SK-N-SH (cell line): ENCODE data around the gene THSD7A.

Experiments used
- EP300 ChIP-seq, 2 experiments: IDR thresholded peaks; 2 replicates each; pipeline versions ENCODE4 v1.4.0 to v1.6.1; 2012; ENCODE audit warnings: borderline replicate concordance in 1 of 2, low read depth in 1 of 2, low read length in 1 of 2
- EZH2phosphoT487 ChIP-seq: fragments of 200-600 bp; sonication (generic); IDR thresholded peaks from 2 replicates; pipeline ENCODE4 v1.6.1; 2017; ENCODE audit warnings: low read depth, mixed run types, mild to moderate bottlenecking, antibody characterized with exemption, moderate library complexity, borderline replicate concordance
- JUND ChIP-seq: IDR thresholded peaks from 2 replicates; pipeline ENCODE4 v1.4.0; 2012
- POLR2AphosphoS5 ChIP-seq: IDR thresholded peaks from 2 replicates; pipeline ENCODE4 v1.6.1; 2012; ENCODE audit warnings: low read depth, low read length
- RCOR1 ChIP-seq: fragments of 150-350 bp; IDR thresholded peaks from 2 replicates; pipeline ENCODE4 v1.6.1; 2017; ENCODE audit warnings: antibody characterized with exemption, low read length
- RFX5 ChIP-seq: IDR thresholded peaks from 2 replicates; pipeline ENCODE4 v1.6.1; 2012; ENCODE audit warnings: mild to moderate bottlenecking, improper control_type of control experiment, low read length
- SIN3A ChIP-seq: IDR thresholded peaks from 2 replicates; pipeline ENCODE4 v1.6.1; 2012; ENCODE audit warnings: low read depth, mild to moderate bottlenecking, low read length, moderate library complexity, borderline replicate concordance
- TF ChIP-seq, protein P1 (sequence below): fragments of 200-600 bp; sonication (generic); IDR thresholded peaks from 2 replicates; pipeline ENCODE4 v1.6.1; 2017; ENCODE audit warnings: antibody characterized with exemption, mild to moderate bottlenecking, moderate library complexity
- TF ChIP-seq, protein P2 (sequence below): IDR thresholded peaks from 2 replicates; pipeline ENCODE4 v1.4.0; 2012; ENCODE audit warnings: low read depth, borderline replicate concordance
- TF ChIP-seq, protein P3 (sequence below): fragments of 150-350 bp; IDR thresholded peaks from 2 replicates; pipeline ENCODE4 v1.6.1; 2017; ENCODE audit warnings: antibody characterized with exemption, low read length, low read depth, borderline replicate concordance

DNA sequence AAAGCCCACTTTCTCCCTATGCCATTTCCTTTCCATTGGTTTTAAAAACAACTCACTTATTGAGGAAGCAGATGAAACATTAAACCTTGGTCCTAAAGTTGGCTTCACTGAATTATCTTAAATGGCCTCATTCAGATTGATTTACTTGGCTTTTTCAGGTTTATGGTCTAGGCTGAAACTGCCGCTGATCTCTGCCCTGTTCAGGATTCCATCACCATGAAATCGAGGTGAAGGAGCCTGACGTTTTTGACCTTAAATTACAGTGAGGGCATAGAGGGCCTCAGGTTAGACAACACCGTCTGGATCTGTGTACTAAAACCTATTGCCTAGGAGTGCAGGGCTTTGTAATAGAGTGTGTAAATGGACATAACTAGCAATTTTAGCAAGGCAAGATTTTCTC, 383.7 kb downstream of the THSD7A start:
- no peak for TF ChIP-seq RFX5
- TF ChIP-seq, protein P1, sequence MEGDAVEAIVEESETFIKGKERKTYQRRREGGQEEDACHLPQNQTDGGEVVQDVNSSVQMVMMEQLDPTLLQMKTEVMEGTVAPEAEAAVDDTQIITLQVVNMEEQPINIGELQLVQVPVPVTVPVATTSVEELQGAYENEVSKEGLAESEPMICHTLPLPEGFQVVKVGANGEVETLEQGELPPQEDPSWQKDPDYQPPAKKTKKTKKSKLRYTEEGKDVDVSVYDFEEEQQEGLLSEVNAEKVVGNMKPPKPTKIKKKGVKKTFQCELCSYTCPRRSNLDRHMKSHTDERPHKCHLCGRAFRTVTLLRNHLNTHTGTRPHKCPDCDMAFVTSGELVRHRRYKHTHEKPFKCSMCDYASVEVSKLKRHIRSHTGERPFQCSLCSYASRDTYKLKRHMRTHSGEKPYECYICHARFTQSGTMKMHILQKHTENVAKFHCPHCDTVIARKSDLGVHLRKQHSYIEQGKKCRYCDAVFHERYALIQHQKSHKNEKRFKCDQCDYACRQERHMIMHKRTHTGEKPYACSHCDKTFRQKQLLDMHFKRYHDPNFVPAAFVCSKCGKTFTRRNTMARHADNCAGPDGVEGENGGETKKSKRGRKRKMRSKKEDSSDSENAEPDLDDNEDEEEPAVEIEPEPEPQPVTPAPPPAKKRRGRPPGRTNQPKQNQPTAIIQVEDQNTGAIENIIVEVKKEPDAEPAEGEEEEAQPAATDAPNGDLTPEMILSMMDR, result no peak
- TF ChIP-seq, protein P2, sequence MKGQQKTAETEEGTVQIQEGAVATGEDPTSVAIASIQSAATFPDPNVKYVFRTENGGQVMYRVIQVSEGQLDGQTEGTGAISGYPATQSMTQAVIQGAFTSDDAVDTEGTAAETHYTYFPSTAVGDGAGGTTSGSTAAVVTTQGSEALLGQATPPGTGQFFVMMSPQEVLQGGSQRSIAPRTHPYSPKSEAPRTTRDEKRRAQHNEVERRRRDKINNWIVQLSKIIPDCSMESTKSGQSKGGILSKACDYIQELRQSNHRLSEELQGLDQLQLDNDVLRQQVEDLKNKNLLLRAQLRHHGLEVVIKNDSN, result no peak
- no peak for TF ChIP-seq EP300 (IDR thresholded peaks at IDR 0.05; ENCODE audit: borderline replicate concordance in 1 of 2, low read depth in 1 of 2, low read length in 1 of 2)
- TF ChIP-seq EZH2phosphoT487, result no peak
- TF ChIP-seq, protein P3, sequence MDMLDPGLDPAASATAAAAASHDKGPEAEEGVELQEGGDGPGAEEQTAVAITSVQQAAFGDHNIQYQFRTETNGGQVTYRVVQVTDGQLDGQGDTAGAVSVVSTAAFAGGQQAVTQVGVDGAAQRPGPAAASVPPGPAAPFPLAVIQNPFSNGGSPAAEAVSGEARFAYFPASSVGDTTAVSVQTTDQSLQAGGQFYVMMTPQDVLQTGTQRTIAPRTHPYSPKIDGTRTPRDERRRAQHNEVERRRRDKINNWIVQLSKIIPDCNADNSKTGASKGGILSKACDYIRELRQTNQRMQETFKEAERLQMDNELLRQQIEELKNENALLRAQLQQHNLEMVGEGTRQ, result no peak
- no peak for TF ChIP-seq JUND
- TF ChIP-seq POLR2AphosphoS5, result no peak
- no peak for TF ChIP-seq RCOR1
- TF ChIP-seq SIN3A, result no peak
